MM.1S (cell line): ENCODE measurements around the gene MIOX.

ENCODE experiments used
- DNase-seq: peaks from one replicate; pipeline ENCODE4 v3.0.0-alpha.2; 2015
- H2AFZ ChIP-seq: fragments of 300-600 bp; sonication (generic); 2 replicates; pipeline ENCODE4 v1.6.0; 2016; ENCODE audit warnings: antibody characterized with exemption, low read length
- H3F3A ChIP-seq: fragments of 300-600 bp; sonication (generic); 2 replicates; pipeline ENCODE4 v1.6.1; 2016; ENCODE audit warnings: mild to moderate bottlenecking, antibody characterized with exemption, low read length, moderate library complexity, mixed read lengths; ENCODE audit not compliant: insufficient read depth
- H3K27ac ChIP-seq: fragments of 300-600 bp; sonication (generic); 2 replicates; pipeline ENCODE4 v1.5.1; 2016; ENCODE audit warnings: mild to moderate bottlenecking, low read length
- H3K27me3 ChIP-seq: fragments of 300-600 bp; sonication (generic); replicated peaks from 2 replicates; pipeline ENCODE4 v1.6.0; 2016; ENCODE audit warnings: low read length; ENCODE audit not compliant: insufficient read depth
- H3K36me3 ChIP-seq: fragments of 300-600 bp; sonication (generic); replicated peaks from 2 replicates; pipeline ENCODE4 v1.6.1; 2016; ENCODE audit warnings: mild to moderate bottlenecking, low read length, mixed read lengths; ENCODE audit not compliant: insufficient read depth
- H3K4me1 ChIP-seq: fragments of 300-600 bp; sonication (generic); 2 replicates; pipeline ENCODE4 v1.6.1; 2016; ENCODE audit warnings: low read length, mixed read lengths
- H3K4me2 ChIP-seq: fragments of 300-600 bp; sonication (generic); 2 replicates; pipeline ENCODE4 v1.6.0; 2016; ENCODE audit warnings: low read depth, low read length
- H3K4me3 ChIP-seq: fragments of 300-600 bp; sonication (generic); 2 replicates; pipeline ENCODE4 v1.5.1; 2016; ENCODE audit warnings: low read length, mixed read lengths
- H3K79me2 ChIP-seq: fragments of 300-600 bp; sonication (generic); 2 replicates; pipeline ENCODE4 v1.6.1; 2016; ENCODE audit warnings: mixed run types, low read length, mixed read lengths
- H3K9ac ChIP-seq: fragments of 300-600 bp; sonication (generic); 2 replicates; pipeline ENCODE4 v1.6.1; 2016; ENCODE audit warnings: low read length, mixed read lengths
- H3K9me2 ChIP-seq: fragments of 300-600 bp; sonication (generic); replicated peaks from 2 replicates; pipeline ENCODE4 v1.6.1; 2016; ENCODE audit warnings: mild to moderate bottlenecking, low read length, mixed read lengths; ENCODE audit not compliant: insufficient read depth
- H3K9me3 ChIP-seq: fragments of 300-600 bp; sonication (generic); replicated peaks from 2 replicates; pipeline ENCODE4 v1.6.1; 2016; ENCODE audit warnings: mild to moderate bottlenecking, low read length, mixed read lengths; ENCODE audit not compliant: insufficient read depth
- H4K20me1 ChIP-seq: fragments of 300-600 bp; sonication (generic); 2 replicates; pipeline ENCODE4 v1.6.1; 2016; ENCODE audit warnings: mild to moderate bottlenecking, low read length, moderate library complexity, mixed read lengths; ENCODE audit not compliant: insufficient read depth
- CTCF ChIP-seq: fragments of 300-600 bp; sonication (generic); IDR thresholded peaks from 2 replicates; pipeline ENCODE4 v1.5.1; 2016; ENCODE audit warnings: antibody characterized with exemption, low read length, mixed read lengths
- EZH2 ChIP-seq: fragments of 300-600 bp; sonication (generic); optimal IDR thresholded peaks from 2 replicates; pipeline ENCODE3; 2017; ENCODE audit warnings: low read depth, mild to moderate bottlenecking, antibody characterized with exemption, low read length, mixed read lengths
- EZH2phosphoT487 ChIP-seq: fragments of 300-600 bp; sonication (generic); IDR thresholded peaks from 2 replicates; pipeline ENCODE4 v1.6.1; 2018; ENCODE audit warnings: antibody characterized with exemption, low read length

Gene MIOX

GRCh38 chr22:50446708-50447575, 39.7 kb upstream of the MIOX start:
- Histone ChIP-seq H3K27ac (no peak overlapping the region), H3K4me2 (no peak overlapping the region)

GRCh38 chr22:50447576-50448551, 38.8 kb upstream of the MIOX start:
- no peaks in the 10 kb centered on the region for H3K4me1 ChIP-seq
- H3K79me2 ChIP-seq = no peaks in the 10 kb centered on the region
- peaks cover 4% of the 10 kb centered on the region; the same call in 1 of the 2 replicates for H3F3A ChIP-seq
- no peaks in the 10 kb centered on the region for H3K9me3 ChIP-seq
- H3K27ac ChIP-seq = no peak overlapping the region
- no peaks in the 10 kb centered on the region for H3K36me3 ChIP-seq
- no peak overlapping the region for H3K9ac ChIP-seq
- H3K4me3 ChIP-seq = no peak overlapping the region
- no peak for DNase-seq
- H4K20me1 ChIP-seq = no peaks in the 10 kb centered on the region
- H3K9me2 ChIP-seq = no peaks in the 10 kb centered on the region
- no peaks in the 10 kb centered on the region for H3K27me3 ChIP-seq
- TF ChIP-seq EZH2 (no peak), CTCF (no peak), EZH2phosphoT487 (no peak)
- no peak overlapping the region for H3K4me2 ChIP-seq
- H2AFZ ChIP-seq = no peak overlapping the region

More at GRCh38 chr22:50446708-50447575, 39.7 kb upstream of the MIOX start:
- no peaks in the 10 kb centered on the region for H3K36me3 ChIP-seq
- no peaks in the 10 kb centered on the region for H4K20me1 ChIP-seq
- H3K9me2 ChIP-seq = no peaks in the 10 kb centered on the region
- no peak overlapping the region for H3K4me3 ChIP-seq
- no peaks in the 10 kb centered on the region for H3K27me3 ChIP-seq
- no peak overlapping the region for H2AFZ ChIP-seq
- peaks cover 4% of the 10 kb centered on the region; the same call in 1 of the 2 replicates for H3F3A ChIP-seq
- H3K4me1 ChIP-seq = no peaks in the 10 kb centered on the region
- TF ChIP-seq EZH2 (no peak), CTCF (no peak), EZH2phosphoT487 (no peak)
- no peak for DNase-seq
- no peaks in the 10 kb centered on the region for H3K9me3 ChIP-seq
- H3K79me2 ChIP-seq = no peaks in the 10 kb centered on the region
- no peak overlapping the region for H3K9ac ChIP-seq

GRCh38 chr22:50452649-50453048, 34.0 kb upstream of the MIOX start:
- Histone ChIP-seq H3F3A (no peaks in the 10 kb centered on the region; the same call in 1 of the 2 replicates), H3K36me3 (no peaks in the 10 kb centered on the region), H3K9ac (no peak overlapping the region), H3K9me3 (no peaks in the 10 kb centered on the region), H3K79me2 (no peaks in the 10 kb centered on the region), H2AFZ (no peak overlapping the region), H3K27me3 (no peaks in the 10 kb centered on the region), H3K4me1 (no peaks in the 10 kb centered on the region), H3K4me3 (no peak overlapping the region), H3K9me2 (no peaks in the 10 kb centered on the region), H3K4me2 (no peak overlapping the region), H3K27ac (no peak overlapping the region), H4K20me1 (no peaks in the 10 kb centered on the region)
- TF ChIP-seq EZH2 (no peak), EZH2phosphoT487 (no peak), CTCF (no peak)
- no peak for DNase-seq
